ENCODE data around the gene CBR3.
A peak's percentile ranks its signal among the peaks of the same experiment; 100 is the strongest.
"Not testable (repeated sequence)": the region's sequence is repeated elsewhere in the genome, so short reads cannot be mapped to it uniquely, and the experiment has no call there.

CBR3 gene

DNA sequence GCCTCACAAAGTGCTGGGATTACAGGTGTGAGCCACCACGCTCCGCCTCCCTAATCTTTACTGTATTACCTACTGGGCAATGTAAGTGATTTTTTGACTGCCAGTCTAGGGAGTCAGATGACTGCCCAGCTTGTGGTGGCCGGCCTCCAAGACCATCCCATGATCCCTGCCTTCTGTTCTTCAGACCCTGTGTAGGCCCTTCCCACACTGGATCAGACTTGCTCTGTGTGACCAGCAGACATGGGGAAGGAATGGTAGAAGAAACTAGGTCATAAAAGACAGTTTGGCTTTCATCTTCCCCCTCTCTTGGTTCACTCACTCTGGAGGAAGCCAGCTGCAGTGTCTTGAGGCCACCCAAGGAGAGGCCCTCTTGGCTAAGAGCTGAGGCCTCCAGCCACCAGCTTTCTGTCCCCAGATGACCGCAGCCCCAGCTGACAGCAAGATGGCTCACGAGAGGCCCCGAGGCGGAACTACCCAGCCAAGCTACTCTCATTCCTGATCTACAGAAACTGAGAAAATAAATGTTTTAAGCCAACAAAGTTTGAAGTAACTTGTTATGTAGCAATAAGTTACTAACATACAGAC, 14.5 kb upstream of the CBR3 start:
- peak; percentile 59 for DNase-seq (ENCODE audit: low spot score)

DNA sequence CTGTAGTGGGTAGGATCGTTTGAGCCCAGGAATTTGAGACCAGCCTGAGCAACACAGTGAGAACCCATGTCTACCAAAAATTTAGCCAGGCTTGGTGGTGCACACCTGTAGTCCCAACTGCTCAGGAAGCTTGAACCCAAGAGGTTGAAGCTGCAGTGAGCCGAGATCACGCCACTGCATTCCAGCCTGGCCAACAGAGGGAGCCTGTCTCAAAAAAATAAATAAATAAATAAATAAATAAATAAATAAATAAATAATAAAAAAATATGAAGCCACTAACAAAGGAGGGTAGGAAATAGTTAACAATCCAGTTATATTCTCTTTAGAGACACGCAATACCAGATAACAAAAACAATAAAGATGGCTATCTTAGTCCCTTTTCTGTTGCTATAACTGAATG, 11.9 kb upstream of the CBR3 start:
- no peak for DNase-seq (ENCODE audit: low spot score)

DNA sequence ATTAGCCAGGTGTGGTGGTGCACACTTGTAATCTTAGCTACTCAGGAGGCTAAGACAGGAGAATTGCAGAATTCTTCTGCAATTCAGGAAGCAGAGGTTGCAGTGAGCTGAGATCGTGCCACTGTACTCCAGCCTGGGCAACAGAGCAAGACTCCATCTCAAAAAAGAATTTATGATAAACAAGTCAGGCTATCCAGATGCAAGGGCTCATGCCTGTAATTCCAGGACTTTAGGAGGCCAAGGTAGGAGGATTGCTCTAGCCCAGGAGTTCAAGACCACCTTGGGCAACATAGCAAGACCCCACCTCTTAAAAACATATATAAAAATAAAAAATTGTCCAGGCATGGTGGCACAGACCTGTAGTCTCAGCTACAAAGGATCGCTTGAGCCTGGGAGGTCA, 10.5 kb upstream of the CBR3 start:
- DNase-seq (ENCODE audit: low spot score): no peak

DNA sequence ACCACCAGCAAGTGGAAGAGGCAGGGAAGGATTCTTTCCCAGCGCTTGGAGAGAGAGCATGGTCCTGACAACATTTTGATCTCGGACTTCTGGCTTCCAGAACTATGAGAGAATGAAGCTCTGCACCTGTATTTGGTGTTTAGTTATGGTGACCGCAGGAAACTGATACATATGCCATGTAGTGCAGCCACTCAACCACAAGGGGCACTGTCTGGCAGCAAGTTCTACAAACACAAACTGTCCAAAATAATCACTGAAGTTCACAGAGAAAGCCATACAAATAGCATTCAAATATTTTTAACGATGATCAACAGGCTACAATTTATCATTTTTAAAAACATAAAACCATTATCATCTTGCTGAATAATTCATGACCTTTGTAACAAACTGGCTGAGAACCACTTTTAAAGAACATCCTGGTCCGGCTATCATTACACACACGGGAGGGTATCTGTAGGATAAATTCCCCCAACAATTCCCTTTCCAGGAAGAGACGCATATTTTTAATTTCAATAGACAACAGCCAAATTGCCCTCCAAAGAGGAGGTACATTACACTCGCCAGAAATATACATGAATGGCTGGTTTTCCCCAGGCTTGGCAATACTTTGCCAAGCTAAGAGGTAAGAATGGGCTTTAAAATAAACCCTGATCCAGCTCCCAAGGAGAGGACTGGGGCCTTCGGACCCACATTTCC, 9.2 kb upstream of the CBR3 start:
- peak; percentile 60 for DNase-seq (ENCODE audit: low spot score)

DNA sequence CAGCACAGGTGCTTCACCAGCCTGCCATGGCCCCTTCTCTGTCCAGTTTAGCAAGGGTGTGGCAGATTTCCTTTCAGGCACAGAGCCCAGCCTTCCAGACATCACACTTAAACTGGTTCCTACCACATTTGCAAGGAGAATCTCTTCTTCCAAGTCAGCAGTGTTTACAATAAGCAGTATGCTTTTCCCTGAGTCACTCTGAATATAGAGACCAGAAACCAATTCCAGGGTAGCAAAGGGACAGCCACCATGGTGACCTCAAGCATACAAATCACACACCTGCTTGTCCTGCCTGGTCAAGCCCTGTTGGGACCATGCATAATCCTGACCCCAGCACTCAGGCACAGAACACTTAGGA, 8.7 kb upstream of the CBR3 start:
- no peak for DNase-seq (ENCODE audit: low spot score)

DNA sequence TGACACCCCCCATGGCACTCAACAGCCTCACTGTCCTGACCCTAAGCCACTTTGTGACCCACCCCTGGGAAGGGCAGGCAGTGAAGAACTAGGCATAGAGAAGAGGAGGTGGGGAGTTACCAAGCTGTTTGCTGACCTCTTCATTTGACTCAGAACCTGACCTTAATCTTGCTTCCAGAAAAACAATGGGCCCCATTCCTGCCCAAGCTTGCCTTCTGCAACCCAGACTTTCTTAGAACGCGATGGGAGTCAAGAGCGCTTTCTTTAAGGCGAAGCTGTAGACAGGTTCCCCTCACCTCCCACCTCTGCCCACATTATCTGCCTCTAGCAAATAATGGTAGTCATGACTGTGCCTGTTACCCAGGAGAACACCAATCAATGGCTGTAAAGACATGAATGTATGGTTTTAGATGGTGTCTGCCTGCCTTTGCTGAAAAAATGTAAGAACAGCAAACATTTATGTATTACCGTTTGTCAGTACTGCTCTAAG, 8.2 kb upstream of the CBR3 start:
- DNase-seq (ENCODE audit: low spot score): no peak

DNA sequence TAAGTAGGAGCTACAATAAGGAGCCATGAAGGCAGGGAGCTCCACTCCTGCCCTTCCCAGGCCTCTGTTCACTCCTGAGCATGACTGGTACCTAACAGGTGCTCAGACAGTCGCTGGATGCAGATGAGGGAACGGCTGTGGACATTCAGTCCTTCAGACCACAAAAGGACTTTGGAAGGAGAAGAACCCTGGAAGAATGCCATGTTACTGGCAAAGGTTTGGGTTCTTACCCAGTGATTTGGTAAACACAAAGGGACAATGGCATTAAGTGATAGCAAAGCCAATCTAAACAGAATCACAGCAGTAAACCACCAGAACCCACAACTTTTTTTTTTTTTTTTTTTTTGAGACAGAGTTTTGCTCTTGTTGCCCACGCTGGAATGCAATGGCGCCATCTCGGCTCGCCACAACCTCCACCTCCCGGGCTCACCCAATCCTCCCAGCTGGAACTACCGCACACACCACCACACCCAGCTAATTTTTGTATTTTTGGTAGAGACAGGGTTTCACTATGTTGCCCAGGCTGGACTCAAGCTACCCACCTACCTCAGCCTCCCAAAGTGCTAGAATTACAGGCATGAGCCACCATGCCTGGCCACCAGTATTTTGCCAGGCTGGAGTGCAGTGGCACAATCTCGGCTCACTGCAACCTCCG, 7.5 kb upstream of the CBR3 start:
- DNase-seq (ENCODE audit: low spot score): no peak

DNA sequence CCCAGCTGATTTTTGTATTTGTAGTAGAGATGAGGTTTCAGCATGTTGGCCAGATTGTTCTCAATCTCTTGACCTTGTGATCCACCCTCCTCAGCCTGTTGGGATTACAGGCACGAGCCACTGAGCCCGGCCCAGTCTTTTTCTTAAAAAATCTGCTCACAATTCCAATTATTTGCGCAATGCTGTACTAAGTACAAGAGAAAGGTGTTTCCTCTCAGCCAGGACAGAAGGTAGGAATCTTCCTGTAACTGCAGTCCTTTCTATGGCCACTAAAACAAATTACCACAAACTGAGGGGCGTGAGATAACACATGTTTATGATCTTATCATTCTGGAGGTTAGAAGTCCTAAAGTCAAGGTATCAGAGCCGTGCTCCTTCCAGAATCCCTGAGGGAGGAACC, 6.9 kb upstream of the CBR3 start:
- no peak for DNase-seq (ENCODE audit: low spot score)

DNA sequence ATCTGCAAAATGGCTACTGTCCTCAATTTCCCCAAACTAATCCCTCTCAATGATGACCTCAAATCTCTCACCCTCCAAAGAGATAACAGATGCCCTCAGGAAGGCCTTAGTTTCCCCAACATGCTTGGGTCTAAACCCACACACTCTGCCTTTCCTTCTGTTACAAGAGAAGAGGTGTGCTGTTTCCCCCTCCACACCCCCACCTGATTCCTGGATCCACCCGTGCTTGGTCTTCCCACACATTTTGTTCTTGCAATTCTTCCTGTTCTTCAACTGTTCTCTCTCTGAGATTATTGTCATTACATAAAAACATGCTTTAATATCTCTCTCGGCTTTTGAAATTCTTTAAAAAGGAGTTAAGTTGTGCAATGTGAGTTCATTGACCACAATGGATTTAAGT, 5.7 kb upstream of the CBR3 start:
- DNase-seq (ENCODE audit: low spot score): no peak

DNA sequence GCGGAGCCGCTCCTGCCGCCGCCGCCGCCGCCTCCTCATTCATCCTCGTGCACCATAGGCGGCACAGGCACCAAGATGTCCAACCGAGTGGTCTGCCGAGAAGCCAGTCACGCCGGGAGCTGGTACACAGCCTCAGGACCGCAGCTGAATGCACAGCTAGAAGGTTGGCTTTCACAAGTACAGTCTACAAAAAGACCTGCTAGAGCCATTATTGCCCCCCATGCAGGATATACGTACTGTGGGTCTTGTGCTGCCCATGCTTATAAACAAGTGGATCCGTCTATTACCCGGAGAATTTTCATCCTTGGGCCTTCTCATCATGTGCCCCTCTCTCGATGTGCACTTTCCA, 4.5 kb upstream of the CBR3 start:
- DNase-seq (ENCODE audit: low spot score): not testable (repeated sequence)

DNA sequence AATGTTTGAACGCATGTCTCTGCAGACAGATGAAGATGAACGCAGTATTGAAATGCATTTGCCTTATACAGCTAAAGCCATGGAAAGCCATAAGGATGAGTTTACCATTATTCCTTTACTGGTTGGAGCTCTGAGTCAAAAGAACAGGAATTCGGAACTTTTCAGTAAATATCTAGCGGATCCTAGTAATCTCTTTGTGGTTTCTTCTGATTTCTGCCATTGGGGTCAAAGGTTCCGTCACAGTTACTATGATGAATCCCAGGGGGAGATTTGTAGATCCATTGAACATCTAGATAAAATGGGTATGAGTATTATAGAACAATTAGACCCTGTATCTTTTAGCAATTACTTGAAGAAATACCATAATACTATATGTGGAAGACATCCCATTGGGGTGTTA, 4.0 kb upstream of the CBR3 start:
- not testable (repeated sequence) for DNase-seq (ENCODE audit: low spot score)

DNA sequence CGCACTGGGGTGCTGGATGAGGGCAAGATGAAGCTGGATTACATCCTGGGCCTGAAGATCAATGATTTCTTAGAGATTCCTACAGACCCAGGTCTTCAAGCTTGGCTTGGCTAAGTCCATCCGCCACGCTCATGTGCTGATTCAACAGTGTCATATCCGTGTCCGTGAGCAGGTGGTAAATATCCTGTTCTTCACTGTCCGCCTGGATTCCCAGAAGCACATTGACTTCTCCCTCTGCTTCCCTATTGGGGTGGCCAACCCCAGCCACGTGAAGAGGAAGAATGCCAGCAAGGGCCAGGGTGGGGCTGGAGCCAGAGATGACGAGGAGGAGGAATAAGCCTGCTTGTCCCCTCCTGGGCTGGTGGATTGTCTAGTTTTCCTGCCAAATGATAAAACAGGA, 2.2 kb upstream of the CBR3 start:
- no peak for DNase-seq (ENCODE audit: low spot score)

DNA sequence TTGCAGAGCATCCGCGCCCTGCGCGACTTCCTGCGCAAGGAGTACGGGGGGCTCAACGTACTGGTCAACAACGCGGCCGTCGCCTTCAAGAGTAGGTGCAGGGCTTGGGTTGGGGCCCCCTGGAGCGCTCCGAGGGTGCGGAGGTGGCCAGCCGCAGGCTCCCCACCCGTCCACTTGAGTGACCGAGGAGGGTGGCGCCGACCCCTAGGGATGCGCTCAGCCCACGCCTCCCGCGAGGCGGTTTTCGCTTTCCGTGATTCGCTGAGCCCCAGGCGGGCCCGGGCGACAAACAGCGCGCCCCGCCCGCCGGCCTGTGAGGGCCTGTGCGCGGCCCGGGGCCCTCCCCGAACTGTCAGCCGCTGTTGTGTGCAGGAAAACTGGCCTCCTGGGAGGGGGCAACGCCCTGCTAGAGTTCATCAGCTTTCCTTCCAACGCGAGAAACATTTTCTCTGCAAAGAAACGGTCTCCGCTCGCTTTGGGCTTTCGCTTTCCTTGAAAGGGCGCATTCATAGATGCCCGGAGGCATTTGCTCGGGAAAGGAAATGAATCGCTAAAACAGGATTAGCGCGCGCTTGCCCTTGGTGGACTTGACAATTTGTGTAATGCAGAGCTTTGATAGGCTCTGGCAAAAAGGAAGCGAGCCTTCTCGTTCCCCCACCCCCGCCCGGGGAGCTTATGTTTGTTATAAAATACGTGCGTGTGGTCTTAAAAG, 668 bp downstream of the CBR3 start:
- DNase-seq (ENCODE audit: low spot score): peak; percentile 90

DNA sequence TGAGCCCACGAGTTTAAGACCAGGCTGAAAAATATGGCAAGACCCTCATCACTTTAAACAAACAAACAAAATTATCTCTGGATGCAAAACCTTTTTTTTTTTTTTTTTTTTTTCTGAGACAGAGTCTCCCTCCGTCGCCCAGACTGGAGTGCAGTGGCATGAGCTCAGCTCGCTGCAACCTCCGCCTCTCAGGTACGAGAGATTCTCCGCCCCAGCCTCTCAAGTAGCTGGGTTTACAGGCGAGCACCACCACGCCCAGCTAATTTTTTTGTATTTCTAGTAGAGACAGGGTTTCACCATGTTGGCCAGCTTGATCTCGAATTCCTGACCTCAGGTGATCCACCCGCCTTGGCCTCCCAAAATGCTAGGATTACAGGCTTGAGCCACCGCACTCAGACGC, 4.9 kb downstream of the CBR3 start:
- DNase-seq (ENCODE audit: low spot score): not testable (repeated sequence)

DNA sequence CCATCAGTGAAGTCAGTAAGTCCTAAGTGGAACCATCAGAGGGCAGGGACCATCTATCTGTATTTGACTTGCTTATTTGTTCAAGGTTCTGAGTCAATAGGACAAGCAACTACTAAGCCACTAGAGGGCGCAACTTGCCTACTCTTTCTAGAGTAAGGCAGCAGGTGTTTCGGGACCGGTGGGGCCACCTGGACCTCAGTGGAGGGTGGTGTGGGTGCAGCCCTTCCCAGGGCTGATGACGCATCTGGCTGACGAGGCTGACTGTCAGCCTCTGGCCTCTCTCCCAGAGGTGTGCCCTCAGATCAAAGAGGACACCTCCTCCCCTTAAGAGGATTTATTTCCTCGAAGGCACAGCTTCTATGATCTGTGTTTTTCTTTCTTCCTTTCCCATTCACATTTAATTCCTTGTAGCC, 6.6 kb downstream of the CBR3 start:
- peak; percentile 55 for DNase-seq (ENCODE audit: low spot score)

DNA sequence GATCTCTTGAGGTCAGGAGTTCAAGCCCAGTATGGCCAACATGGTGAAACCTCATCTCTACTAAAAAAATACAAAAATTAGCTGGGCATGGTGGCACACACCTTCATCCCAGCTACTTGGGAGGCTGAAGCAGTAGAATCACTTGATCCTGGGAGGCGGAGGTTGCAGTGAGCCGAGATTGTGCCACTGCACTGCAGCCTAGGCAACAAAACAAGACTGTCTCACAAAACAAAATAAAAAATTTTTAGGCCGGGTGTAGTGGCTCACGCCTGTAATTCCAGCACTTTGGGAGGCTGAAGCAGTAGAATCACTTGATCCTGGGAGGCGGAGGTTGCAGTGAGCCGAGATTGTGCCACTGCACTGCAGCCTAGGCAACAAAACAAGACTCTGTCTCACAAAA, 9.4 kb downstream of the CBR3 start:
- DNase-seq (ENCODE audit: low spot score): not testable (repeated sequence)

DNA sequence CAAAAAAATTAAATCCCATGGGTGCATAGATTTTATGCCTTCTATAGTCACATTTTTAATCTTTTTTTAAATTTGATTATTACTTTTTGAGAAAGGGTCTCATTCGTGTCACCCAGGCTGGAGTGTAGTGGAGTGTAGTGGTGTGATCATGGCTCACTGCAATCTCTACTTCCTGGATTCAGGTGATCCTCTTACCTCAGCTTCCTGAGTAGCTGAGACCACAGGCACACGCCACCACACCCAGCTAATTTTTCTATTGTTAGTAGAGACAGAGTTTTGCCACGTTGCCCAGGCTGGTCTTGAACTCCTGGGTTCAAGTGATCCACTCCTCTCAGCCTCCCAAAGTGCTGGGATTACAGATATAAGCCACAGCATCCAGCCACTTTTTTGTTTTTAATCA, 10.4 kb downstream of the CBR3 start:
- DNase-seq (ENCODE audit: low spot score): no peak

DNA sequence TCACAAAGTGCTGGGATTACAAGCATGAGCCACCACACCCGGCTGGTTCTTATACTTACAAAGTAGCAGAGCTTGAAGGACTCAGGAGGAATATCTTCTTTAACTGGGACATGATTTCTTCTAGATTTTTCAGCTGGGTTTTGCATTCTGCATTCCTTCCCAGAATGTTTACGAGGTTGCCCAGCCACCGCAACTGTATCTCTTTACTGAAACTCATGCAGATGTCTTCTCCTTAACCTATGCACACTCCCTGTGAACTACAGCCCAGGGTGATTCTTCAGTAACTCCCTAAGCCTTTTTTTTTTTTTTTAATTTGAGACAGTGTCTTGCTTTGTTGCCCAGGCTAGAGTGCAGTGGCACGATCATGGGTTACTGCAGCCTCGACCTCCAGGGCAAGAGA, 13.0 kb downstream of the CBR3 start:
- DNase-seq (ENCODE audit: low spot score): no peak

DNA sequence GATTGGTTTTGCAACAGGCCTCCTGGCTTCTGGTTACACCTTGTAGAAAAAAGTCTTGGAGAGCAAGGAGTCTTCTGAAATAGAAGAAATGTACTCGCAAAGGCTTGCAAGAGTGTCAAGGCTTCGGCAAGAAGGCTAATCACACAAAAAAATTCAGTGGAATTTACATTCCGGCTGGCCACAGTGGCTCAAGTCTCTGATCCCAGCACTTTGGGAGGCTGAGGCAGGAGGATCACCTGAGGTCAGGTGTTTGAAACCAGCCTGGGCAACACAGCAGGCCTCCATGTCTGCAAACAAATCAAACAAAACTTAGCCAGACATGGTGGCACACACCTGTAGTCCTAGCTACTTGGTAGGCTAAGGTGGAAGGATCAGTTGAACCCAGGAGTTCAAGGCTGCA, 14.0 kb downstream of the CBR3 start:
- DNase-seq (ENCODE audit: low spot score): no peak

DNA sequence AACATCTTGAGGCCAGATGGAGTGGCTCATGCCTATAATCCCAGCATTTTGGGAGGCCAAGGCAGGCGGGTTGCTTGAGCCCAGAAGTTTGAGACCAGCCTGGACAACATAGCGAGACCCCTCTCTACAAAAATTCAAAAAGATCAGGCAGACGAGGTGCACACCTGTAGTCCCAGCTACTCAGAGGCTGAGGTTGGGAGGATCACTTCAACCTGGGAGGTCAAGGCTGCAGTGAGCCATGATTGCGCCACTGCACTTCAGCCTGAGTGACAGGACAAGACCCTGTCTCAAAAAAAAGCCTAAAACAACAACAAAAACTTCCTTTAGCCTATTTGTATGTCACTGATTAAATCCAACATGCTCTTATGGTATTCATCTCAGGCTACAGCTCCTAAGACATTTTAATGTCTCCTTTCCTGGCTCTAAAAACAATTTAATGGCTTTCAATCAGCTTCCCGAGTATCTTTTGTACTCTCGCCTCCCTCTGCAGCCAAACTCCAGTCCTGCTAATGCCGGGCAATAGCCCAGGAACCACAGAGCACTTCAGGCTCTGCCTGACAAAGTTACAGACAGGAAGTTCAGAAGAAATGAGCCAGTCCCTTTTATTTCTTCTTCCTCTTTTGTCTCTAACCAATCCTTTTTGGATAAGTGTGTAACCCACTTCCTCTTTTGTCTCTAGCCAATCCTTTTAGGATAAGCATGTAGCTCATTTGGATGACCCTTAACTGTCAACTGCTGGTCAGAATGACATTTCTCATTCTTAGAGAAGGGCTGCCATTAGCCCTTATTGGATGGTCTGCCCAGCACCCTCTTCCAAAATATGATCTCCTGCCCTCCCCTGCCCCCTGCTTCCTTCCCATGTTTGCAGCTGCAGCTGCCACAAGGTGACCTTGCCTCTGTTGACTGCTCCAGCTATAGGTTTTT, 15.2 kb downstream of the CBR3 start:
- DNase-seq (ENCODE audit: low spot score): peak; percentile 62

DNA sequence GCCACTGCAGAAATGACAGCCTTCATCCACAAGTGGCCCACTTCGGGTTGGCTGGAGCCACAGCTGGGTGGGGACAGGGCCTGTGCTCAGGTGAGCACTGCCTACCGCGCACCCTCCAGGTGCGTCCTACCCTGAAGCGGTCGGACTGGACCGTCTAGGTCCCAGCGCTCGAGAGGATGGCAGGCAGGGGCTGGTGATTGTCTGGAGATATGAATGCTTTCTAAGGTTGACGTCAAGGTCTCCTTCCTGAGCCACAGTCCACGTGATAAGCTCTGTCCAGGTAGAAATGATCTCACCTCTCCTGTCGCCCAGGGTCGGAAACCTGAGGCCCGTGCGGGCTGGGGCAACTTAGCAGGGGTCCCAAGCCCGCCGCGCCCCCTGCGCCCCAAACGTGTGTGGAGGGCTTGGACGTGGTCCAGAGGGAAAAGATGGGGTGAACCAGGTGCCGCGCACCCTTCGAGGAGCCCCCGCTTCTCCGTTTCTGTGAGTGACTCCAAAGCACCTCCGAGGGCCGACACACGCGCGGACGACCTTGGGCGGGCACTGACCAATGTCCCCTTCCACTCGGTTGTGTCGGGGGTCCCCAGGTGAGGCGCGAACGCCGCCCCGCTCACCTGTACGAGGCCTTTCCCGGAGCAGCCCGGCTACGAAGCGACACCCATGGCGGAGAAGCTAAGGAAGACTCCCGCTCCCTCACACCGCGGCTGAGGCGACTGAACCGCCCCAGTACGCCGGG, 20.9 kb downstream of the CBR3 start:
- no peak for DNase-seq (ENCODE audit: low spot score)
